ENCODE measurements around the gene RAD51B.

GRCh38 chr14:68569970-68570409 lies 750.4 kb downstream of the RAD51B start:
- TF ChIP-seq, protein P1, sequence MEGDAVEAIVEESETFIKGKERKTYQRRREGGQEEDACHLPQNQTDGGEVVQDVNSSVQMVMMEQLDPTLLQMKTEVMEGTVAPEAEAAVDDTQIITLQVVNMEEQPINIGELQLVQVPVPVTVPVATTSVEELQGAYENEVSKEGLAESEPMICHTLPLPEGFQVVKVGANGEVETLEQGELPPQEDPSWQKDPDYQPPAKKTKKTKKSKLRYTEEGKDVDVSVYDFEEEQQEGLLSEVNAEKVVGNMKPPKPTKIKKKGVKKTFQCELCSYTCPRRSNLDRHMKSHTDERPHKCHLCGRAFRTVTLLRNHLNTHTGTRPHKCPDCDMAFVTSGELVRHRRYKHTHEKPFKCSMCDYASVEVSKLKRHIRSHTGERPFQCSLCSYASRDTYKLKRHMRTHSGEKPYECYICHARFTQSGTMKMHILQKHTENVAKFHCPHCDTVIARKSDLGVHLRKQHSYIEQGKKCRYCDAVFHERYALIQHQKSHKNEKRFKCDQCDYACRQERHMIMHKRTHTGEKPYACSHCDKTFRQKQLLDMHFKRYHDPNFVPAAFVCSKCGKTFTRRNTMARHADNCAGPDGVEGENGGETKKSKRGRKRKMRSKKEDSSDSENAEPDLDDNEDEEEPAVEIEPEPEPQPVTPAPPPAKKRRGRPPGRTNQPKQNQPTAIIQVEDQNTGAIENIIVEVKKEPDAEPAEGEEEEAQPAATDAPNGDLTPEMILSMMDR (conservative IDR thresholded peaks at IDR 0.05; ENCODE audit: low read depth, low read length), result no peak
- TF ChIP-seq EZH2 (IDR thresholded peaks at IDR 0.05; ENCODE audit: low read length, unreplicated experiment), result no peak

All from PC-3 (cell line).